Measurements from ENCODE around the gene HIP1. TPM values are rescaled to one million over a fixed set of nuclear protein-coding genes. Genes with fewer than 3 reads are reported as not detected.

The HIP1 gene
- total and polyA plus RNA-seq, 2 of the 4 experiments (the other 2 are of a cell fraction), result 6.8 to 10.0 TPM

- TF ChIP-seq MXI1 (IDR thresholded peaks at IDR 0.05; ENCODE audit: borderline replicate concordance, low read depth, low read length) (no peak), RFX5 (IDR thresholded peaks at IDR 0.05; ENCODE audit: low read depth, low read length) (no peak), NFE2L2 (IDR thresholded peaks at IDR 0.05; ENCODE audit: low read depth, low read length) (no peak), RCOR1 (IDR thresholded peaks at IDR 0.05; ENCODE audit: insufficient replicate concordance, low read length) (no peak), FOS (IDR thresholded peaks at IDR 0.05; ENCODE audit: low read depth, low read length) (no peak), MAZ (IDR thresholded peaks at IDR 0.05; ENCODE audit: borderline replicate concordance, low read depth, low read length) (no peak), POLR2A (IDR thresholded peaks at IDR 0.05; ENCODE audit: low read depth, low read length) (no peak)
These were observed 50.3 kb downstream of the HIP1 start (continued) for GRCh38 chr7:75688200-75689136.
